ENCODE data around the gene DENND4B.

DENND4B gene

GRCh38 chr1:153880962-153881361 is 65.6 kb downstream of the DENND4B start:
- peak; percentile 46 for DNase-seq

GRCh38 chr1:153880024-153880423 is 66.5 kb downstream of the DENND4B start:
- no peak for DNase-seq
